ENCODE results near the gene HGFAC.

The HGFAC gene

DNA sequence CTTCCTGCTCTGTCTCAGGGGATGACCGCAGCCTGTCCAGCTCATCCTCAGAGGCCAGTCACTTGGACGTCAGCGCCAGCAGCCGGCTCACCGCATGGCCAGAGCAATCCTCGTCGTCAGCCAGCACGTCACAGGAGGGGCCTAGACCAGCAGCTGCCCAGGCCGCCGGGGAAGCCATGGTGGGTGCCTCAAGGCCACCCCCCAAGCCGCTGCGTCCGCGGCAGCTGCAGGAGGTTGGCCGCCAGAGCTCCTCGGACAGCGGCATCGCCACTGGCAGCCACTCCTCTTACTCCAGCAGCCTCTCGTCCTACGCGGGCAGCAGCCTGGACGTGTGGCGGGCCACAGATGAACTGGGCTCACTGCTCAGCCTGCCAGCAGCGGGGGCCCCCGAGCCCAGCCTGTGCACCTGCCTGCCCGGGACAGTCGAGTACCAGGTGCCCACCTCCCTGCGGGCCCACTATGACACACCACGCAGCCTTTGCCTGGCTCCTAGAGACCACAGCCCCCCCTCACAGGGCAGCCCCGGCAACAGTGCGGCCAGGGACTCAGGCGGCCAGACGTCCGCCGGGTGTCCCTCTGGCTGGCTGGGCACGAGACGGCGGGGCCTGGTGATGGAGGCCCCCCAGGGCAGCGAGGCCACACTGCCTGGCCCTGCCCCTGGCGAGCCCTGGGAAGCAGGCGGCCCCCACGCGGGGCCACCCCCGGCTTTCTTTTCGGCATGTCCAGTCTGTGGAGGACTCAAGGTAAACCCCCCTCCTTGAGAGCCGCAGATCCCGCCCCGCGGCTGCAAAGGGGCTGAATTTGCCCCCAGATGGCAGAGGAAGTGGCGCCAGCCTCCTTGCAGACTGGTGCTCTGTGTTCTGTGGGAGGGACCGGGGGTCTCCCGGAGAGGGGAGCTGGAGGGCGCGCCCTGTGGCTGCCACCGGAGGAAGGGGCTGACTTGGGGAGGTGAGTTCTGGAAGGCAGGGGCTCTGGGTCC is 51.3 kb downstream of the HGFAC start:
- no peaks in the 10 kb centered on the region for H3K36me3 ChIP-seq (ENCODE audit: control insufficient read depth, insufficient read depth, low read length)
- no peak overlapping the region for H3K4me2 ChIP-seq (ENCODE audit: low read length)
- no peak overlapping the region for H2AFZ ChIP-seq
- H3K4me3 ChIP-seq (ENCODE audit: low read depth, low read length): no peak overlapping the region
- no peak overlapping the region for H3K27ac ChIP-seq
- no peaks in the 10 kb centered on the region for H3K27me3 ChIP-seq (ENCODE audit: control insufficient read depth, insufficient read depth, low read length)
- no peaks in the 10 kb centered on the region for H3K79me2 ChIP-seq
- no peaks in the 10 kb centered on the region for H3K4me1 ChIP-seq
- TF ChIP-seq, protein P1, sequence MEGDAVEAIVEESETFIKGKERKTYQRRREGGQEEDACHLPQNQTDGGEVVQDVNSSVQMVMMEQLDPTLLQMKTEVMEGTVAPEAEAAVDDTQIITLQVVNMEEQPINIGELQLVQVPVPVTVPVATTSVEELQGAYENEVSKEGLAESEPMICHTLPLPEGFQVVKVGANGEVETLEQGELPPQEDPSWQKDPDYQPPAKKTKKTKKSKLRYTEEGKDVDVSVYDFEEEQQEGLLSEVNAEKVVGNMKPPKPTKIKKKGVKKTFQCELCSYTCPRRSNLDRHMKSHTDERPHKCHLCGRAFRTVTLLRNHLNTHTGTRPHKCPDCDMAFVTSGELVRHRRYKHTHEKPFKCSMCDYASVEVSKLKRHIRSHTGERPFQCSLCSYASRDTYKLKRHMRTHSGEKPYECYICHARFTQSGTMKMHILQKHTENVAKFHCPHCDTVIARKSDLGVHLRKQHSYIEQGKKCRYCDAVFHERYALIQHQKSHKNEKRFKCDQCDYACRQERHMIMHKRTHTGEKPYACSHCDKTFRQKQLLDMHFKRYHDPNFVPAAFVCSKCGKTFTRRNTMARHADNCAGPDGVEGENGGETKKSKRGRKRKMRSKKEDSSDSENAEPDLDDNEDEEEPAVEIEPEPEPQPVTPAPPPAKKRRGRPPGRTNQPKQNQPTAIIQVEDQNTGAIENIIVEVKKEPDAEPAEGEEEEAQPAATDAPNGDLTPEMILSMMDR (IDR thresholded peaks at IDR 0.05): no peak
- no peaks in the 10 kb centered on the region for H3K9me3 ChIP-seq (ENCODE audit: control insufficient read depth, low read length)
- no peak overlapping the region for H3K9ac ChIP-seq

GRCh38 chr4:3493720-3494461 is 52.1 kb downstream of the HGFAC start:
- H3K27ac ChIP-seq: no peak overlapping the region
- H3K36me3 ChIP-seq (ENCODE audit: control insufficient read depth, insufficient read depth, low read length): no peaks in the 10 kb centered on the region
- TF ChIP-seq, protein P1 (IDR thresholded peaks at IDR 0.05): no peak

GRCh38 chr4:3494462-3494871 is 52.7 kb downstream of the HGFAC start:
- no peaks in the 10 kb centered on the region for H3K27me3 ChIP-seq (ENCODE audit: control insufficient read depth, insufficient read depth, low read length)
- H3K36me3 ChIP-seq (ENCODE audit: control insufficient read depth, insufficient read depth, low read length): no peaks in the 10 kb centered on the region
- no peaks in the 10 kb centered on the region for H3K79me2 ChIP-seq
- H2AFZ ChIP-seq: no peak overlapping the region
- no peaks in the 10 kb centered on the region for H3K9me3 ChIP-seq (ENCODE audit: control insufficient read depth, low read length)
- no peak overlapping the region for H3K4me3 ChIP-seq (ENCODE audit: low read depth, low read length)
- no peak overlapping the region for H3K9ac ChIP-seq
- no peak overlapping the region for H3K27ac ChIP-seq
- no peaks in the 10 kb centered on the region for H3K4me1 ChIP-seq
- no peak overlapping the region for H3K4me2 ChIP-seq (ENCODE audit: low read length)
- TF ChIP-seq, protein P1 (IDR thresholded peaks at IDR 0.05): no peak

More at GRCh38 chr4:3493720-3494461, 52.1 kb downstream of the HGFAC start:
- Histone ChIP-seq H3K79me2 (no peaks in the 10 kb centered on the region), H3K27me3 (ENCODE audit: control insufficient read depth, insufficient read depth, low read length) (no peaks in the 10 kb centered on the region), H3K4me3 (ENCODE audit: low read depth, low read length) (no peak overlapping the region), H3K9me3 (ENCODE audit: control insufficient read depth, low read length) (no peaks in the 10 kb centered on the region), H2AFZ (no peak overlapping the region), H3K4me2 (ENCODE audit: low read length) (no peak overlapping the region), H3K4me1 (no peaks in the 10 kb centered on the region), H3K9ac (no peak overlapping the region)

GRCh38 chr4:3495204-3495975 is 53.6 kb downstream of the HGFAC start:
- no peaks in the 10 kb centered on the region for H3K27me3 ChIP-seq (ENCODE audit: control insufficient read depth, insufficient read depth, low read length)

More at GRCh38 chr4:3495204-3495975, 53.6 kb downstream of the HGFAC start:
- Histone ChIP-seq H3K4me3 (ENCODE audit: low read depth, low read length) (no peak overlapping the region), H3K4me1 (no peaks in the 10 kb centered on the region), H3K9ac (no peak overlapping the region), H3K4me2 (ENCODE audit: low read length) (no peak overlapping the region), H3K36me3 (ENCODE audit: control insufficient read depth, insufficient read depth, low read length) (no peaks in the 10 kb centered on the region), H3K27ac (no peak overlapping the region), H2AFZ (no peak overlapping the region), H3K9me3 (ENCODE audit: control insufficient read depth, low read length) (no peaks in the 10 kb centered on the region), H3K79me2 (no peaks in the 10 kb centered on the region)
- TF ChIP-seq, protein P1 (IDR thresholded peaks at IDR 0.05): no peak

Data from parathyroid adenoma (tissue), 2 donors.